GM19328 (cell line): Measurements from ENCODE around the gene RELN.

Experiments
- ATAC-seq: cut with Tn5 transposase; IDR thresholded peaks from one replicate; pipeline ENCODE4 v1.9.1; 2021; ENCODE audit warnings: mild to moderate bottlenecking, moderate library complexity; ENCODE audit not compliant: unreplicated experiment

The RELN gene

DNA sequence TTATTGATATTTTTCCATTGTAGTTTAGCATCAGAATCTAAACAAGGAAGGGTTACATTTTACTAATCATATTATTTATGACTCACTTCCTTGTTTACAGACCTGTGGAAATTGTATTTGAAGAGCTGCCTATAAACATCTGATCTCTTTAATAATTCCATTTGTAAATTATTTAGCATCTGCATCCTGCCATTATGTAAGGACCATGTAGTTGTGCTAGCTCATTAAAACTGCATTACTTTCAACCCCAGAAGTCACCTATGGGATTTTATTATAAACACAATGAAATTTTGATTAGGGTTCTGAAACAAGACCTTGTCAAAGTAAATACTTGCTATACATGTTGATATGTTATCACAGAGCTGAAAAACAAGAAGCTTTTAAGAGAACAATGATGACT is 396.6 kb downstream of the RELN start:
- no peak for ATAC-seq

DNA sequence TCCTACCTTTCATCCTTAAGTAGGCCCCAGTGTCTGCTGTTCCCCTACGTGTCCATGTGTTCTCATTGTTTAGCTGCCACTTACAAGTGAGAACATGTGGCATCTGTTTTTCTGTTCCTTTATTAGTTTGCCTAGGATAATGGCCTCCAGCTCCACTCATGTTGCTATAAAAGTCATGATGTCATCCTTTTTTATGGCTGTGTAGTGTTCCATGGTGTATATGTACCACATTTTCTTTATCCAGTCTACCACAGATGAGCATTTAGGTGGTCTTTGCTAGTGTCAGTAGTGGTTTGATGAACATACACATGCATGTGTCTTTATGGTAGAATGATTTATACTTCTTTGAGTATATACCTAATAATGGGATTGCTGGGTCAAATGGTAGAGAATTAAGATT is 397.3 kb downstream of the RELN start:
- ATAC-seq, result no peak

DNA sequence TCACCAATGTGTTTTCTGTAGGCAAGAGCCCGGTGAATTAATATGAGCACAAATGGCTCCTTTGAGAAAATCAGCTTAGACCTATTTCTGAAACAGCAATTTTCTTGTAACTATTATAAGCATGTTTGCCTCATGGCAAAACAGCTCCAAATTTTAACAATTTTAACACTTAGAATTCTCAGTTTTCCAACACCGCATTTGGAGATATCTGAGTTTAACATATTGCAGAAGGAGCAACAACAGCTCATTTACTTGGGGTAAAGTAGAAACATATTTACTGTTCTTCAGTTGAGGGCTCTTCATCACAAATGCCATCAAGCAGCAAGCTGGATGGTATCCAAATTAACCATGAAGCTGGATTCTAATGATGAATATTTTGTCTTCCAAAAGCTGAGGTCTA is 409.4 kb downstream of the RELN start:
- ATAC-seq, result no peak

DNA sequence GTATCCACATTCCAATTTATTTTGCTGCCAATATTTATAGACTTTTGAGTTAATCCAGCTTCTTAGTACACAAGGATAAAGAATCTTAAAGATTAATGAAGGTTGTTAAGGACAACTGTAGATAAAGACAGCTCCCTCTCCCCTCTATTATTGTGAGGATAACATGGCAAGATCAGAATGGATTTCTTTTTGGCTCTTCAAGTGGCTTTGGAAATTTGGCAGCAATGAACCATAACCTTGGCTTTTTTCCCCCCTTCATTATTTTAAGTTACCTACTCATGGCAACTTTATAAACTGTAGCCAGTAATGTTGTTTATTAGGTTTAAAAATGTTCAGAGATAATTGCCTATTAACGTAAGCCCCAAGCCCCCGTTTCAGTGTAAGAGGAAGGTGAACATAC is 412.4 kb downstream of the RELN start:
- no peak for ATAC-seq

DNA sequence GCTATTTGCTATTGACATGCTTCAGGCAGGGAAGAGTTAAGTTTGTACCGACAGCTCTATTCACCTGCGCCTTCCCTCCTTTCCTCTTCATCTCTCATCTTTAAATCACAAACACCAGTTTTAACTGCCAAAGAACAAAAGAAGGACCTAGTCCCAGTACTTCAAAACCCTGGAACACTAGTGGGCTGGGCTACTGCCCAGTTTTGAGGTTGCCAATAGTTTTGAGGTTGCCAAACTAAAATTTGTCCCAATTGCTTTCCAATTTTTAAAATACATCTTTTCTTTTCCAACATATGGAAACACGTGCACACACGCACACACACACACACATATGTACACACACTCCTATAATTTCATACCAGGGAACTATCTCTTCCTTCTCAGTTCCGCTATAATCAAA is 412.8 kb downstream of the RELN start:
- ATAC-seq, result no peak

DNA sequence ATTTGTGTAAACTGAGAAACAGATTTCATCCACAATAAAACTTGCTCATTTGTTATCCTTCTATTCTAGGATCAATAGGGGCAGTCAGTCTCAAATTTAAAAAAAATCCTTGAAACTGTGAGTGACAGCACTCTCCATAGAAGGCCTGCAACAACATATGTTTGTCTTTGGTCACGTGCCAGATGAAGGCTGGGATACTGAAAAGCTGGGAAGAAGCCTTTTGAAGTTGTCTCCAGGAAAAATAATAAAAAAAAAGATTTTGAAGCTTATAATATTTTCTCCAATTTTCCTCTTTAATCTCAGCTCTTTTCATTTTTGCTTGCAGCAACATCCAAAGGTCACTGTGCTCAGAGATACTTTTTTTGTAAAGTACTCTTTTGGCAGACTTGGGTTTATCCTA is 414.9 kb downstream of the RELN start:
- no peak for ATAC-seq

DNA sequence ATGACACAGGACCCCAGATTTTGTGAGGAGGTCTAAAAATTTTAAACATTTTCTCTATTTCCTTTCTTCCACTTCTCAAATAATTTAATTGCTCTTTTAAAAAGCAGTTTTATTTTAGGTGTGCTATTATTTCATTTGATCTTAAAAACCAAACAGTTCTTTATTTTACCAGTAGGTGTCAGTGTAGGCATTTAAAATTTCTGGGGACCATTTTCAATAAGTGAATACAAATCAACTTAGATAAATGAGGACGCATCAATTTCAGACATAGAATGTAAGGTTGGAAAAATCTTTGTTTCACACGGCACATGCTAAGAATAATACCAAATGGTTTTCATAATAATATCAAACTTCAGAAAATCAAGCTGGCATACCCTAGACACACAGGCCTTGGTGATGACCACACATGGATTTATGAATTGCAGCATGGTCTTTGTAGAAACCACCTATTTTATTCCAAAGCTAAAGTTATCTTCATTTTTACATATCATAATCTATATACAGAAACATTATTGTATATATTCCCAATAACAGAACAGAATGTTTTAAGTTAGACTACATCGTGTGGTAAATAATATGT is 415.9 kb downstream of the RELN start:
- no peak for ATAC-seq

DNA sequence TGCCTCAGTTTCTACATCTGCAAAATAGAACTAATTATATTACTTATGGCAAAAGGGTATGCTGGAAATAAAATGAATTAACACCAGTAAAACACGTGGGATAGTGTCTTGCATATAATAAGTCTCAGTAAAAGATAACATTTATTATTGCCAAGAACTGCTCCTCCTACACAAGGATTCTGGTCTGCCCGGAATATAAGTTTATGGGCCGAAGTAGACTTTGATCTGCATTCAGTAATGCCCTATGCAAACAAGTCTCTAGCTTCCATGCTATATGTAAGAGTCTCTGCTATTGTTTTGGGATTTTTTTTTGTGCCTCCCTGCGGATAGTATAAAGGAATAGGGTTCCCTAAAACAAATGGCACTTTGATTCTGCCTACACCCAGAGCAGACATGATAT is 417.9 kb downstream of the RELN start:
- ATAC-seq, result no peak

DNA sequence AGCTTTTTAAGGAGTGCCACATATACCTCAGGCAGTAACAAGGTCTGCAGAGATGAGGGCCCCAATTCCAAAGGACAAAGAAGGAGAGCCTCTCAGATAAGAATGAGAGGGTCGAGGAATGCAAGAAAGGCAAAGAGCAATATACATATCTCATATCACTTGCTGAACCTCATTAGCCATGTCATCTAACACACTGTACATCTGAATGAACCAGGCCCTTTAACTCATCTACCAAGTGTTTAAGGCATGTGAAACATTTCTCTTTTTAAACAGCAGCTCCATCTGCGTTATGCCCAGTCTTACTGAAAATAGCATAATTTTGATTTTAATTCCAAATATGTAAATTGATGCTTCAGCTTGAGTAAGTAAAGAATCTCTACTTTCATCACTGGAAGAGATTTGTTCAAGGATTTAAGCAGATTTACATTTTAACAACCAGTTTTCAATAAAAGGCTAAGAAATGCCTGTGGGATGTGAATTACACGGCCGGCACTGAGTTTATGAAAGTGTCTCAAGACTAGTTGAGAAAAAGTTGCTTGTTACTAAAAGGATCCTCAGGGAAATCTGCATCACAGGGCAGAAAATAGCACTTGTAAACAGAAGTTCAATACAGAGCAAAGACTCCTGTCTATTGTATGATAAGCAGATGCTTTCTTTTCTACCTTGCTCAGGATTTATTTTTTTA is 419.7 kb downstream of the RELN start:
- no peak for ATAC-seq

DNA sequence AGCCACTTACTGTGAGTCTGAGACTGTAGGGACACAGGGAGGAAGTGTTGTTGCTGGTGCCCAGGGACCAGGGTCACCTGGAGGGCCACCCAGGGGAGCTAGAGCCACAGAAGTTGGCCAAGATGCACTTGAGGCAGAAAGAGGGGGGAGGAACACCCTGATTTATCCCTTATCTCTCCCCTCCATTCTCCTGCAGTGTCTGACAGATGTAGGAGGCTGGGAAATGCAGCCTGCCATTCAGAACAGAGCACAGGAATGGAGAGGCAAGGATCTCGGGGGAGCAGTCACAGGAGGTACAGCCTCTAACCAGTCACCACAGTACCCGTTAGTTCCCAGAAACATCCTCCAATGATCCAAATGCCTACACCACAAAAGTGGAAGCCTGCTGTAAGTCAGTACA is 425.0 kb downstream of the RELN start:
- ATAC-seq, result no peak

DNA sequence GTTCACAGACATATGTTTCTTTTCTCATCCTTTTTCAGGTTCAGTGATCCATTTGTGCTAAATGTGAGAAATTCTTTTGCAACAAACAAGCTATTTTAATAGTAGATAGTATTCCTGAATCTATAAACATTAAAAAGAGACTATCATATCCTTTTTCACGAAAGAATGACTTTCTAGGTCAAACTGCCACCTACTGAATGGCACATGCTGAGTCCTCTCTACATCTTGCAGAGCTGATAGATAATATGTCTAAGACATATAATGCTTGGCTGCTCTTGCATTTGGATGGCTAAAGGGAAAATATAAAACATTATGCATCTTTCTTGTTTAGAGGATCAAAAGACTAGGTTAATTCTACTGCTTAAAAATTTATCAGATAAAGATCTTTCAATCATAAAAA is 429.3 kb downstream of the RELN start:
- ATAC-seq, result no peak

DNA sequence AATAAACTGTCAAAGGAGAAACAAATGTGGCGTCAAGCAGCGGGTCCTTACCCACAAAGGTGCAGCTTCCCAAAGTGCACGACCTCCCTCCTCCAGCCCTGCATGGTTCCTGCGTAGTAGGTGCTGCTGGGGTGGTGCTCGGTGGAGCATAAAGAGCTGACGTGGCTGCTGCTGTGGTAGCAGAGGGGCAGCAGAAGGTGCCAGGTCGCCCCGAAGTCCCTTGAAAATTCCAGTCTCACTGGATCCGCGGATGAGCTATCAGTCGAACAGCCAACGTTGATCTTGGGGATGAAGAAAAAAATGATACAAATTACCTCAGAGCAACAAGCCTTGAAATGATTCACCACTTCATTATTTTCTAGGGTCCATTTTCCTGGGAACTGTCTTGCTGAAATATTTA is 438.4 kb downstream of the RELN start:
- no peak for ATAC-seq

DNA sequence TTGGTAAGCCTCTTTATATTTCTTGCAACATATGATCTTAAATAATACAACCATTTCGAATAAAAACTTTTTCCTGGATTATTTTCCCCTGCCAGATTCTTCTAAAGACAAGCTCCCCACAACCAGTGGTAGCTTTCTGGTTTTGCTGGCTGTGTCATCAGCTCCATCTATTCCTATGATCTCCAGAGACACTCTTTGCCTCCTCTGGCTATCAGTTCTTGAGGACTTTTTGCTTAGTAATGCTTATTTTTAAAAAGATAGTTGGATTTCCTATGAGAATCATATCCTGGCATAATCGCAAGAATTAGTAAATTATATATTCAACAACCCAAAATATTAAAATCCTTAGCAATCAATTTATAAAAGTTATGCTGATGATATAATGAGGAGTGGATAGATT is 439.7 kb downstream of the RELN start:
- no peak for ATAC-seq

DNA sequence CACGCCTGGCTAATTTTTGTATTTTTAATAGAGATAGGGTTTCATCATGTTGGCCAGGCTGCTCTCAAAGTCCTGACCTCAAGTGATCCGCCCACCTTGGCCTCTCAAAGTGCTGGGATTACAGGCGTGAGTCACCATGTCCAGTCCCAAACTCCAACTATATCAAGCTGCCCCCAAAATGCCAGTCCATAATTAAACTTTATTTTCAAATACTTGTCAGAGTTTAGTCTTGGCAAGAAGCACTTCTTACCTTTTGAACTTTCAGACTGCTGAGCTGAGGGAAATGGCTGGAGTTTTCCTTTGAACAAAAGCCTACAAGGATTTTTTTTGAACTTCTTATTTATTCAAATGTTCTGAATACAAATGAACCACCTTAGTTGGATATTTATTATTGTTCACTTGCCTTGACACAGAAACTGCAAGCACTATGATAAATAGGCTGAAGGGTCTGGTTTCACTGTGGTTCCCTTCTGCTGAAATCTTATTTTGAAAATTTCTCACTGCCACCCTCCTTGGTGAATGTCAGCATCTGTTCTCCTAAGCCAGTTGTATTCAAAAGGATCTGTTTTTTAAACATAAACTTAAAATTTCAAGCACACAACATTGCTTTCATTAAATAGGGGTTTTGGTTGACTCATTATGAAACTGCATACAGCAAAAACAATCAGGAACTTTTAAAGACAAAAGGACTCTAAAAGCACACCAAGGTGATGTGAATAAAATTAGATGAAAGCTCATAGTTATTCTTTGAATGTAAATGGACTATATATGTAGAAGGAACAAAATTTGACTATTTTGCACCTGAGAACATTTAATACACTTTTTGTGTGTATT is 441.8 kb downstream of the RELN start:
- no peak for ATAC-seq

DNA sequence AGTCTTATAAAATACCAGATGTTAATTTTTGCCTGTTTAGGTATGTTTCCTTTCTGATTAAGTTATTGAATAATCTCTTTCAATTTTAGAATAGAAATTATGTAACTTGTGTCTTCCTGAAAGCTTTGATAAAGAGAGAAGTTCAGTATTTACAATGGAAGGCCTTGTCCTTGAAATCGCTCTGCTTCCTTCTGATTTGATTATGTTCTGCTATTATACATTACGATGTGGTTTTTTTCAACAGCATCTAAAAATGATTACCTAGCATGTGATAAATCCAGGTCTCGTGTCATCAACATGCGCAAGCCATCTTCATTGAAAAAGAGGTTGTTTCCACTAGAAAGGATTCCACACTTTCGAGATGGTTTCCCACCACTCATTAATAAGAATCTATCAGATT is 447.0 kb downstream of the RELN start:
- ATAC-seq, result no peak

DNA sequence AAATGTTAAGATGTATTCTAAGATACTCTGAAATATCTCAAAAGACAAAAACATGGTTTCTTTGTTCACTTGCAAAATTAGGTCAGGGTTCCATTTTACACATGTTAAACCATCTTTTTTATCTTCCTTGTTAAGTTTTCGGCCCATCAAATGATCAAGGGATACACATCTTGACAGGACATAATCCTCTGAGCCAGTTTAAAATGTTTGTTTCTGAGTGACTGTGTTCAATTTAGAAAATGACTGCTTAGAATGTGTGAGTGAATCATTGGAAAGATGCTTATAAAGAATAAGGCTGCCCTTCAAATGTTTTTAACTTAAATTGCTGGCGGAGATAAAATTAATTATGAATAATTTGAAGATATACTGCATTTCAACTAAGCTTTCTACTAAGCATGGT is 447.5 kb downstream of the RELN start:
- ATAC-seq, result no peak

DNA sequence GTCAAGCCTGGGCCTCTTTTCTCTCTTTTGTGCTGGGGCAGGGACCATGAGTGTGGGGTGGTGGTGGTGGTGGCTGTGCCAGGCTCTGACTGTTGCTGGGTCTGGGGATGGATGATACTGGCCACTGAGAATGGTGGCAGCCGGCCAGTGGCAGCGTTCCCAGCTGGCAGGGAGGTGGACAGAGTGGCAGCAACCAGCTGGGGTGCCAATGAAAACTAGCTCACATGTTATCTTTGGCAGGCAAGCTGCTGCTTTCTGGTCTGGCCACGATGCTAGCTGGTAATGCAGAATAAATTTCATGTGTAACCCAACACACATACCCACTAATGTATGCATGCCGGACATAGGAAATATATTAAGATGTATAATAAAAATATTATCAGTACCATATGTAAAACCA is 448.4 kb downstream of the RELN start:
- ATAC-seq, result no peak

DNA sequence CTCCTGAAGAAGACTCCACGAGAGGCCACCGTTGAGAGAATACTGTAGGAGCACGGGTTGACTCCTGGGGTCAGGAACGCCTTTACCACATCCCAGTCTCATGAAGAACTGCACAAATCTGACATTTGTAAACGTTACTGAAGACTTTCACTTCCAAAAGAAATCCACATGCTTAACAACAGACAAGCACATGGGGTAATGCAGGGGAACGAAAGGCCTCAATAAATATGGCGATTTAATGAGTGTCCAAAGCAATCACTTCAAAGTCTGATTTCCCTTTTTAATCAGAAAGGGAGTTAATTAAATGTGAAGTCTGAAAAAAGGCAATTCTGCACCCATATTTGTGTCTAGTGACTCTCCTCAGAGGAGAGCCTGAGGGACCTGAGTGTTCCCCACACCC is 449.1 kb downstream of the RELN start:
- ATAC-seq, result no peak

DNA sequence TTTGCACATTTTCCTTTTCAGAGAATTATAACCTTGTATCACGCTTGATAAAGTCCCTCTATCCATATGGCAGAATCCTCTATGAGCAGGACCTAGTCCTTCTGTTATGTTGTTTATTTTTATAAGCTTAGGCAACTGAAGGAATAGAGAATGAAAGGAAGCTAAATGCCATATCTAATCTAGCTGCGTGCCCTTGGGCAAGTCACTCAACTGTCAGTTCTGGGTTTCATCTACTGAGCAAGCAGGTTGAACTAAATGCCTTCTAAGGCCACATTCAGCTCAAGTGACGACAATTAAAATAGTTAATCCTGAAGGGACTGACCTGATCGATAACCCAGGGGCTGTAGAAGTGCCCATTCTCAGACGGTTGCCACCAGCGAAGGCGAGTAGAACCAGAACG is 449.6 kb downstream of the RELN start:
- ATAC-seq, result no peak

DNA sequence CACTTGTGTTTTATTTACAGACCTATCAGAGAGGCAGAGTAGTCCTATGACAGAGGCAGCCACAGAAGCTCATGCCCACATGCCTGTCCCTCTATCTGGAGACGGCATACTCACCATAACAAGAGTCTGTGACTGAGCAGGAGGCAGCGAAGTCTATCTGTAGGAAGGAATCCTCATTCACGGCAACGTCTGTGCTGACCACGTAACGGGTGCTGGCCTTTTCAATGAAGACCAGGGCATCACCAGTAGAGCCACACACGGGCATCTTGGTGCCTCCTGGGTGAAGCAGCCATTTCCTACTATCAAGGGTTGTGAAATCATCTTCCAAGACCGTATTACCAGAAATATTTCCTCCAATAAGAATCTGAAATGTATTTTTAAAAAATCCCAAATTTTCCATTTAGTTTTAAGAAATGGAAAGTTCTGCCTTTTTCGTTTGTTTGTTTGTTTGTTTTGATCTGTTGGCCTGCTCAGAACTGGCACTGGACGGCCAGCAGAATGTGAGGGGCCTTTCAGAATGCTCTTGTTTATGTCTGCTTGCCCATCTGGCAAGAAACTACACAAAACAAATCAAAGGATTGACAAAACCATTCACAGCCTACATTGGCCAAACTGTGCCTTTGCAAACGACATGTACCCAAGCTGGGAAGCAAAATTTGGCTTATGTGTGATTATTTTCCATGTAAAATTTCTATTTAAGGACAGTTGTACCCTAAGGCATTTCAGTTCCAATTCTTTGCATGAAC is 450.3 kb downstream of the RELN start:
- ATAC-seq, result no peak

DNA sequence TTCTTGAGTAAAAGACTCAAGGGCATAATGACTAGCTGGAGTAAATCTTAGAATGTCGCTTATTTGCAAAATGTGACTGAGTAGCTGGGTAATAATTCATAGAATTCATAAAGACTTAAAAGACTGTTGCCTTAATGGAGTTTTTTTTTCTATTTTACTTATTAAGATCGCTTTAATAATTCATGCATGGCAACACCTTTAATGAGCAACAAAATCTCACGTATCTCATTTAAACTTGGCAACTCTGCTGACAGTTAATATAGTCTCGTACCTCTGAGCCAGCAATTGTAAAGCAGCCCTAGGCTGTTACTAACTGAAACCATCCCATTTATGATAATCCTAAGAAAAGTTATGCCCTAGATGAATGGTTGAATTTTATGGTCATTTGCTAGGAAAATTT is 455.7 kb downstream of the RELN start:
- no peak for ATAC-seq

DNA sequence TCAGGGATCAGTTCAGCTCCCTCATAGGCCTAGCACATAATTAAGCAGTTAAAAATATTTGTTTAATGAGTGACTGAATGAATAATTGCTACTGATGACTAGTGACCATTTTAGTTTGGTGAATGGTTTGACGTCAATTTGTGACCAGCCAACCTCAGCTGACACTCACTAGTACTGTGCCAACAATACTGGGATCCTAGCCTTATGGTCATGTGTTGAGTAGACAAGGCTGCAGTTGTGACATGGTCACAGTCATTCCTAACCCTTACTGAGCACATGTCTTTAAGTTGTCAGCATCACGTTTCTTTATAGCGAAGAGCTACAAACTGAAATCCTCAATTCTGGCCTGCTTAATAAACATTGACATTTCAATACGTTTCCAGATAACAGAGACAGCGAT is 456.5 kb downstream of the RELN start:
- no peak for ATAC-seq
